ENCODE measurements around the gene NUP54.

Gene NUP54

GRCh38 chr4:76066546-76066945 lies 81.7 kb downstream of the NUP54 start:
- no peak for DNase-seq

All from CD4-positive, alpha-beta T cell treated with Interleukin-6 for 4 hours (primary cell).